ENCODE measurements around the gene TPI1.
A peak's percentile ranks its signal among the peaks of the same experiment; 100 is the strongest.
"Not testable (repeated sequence)": the region's sequence is repeated elsewhere in the genome, so short reads cannot be mapped to it uniquely, and the experiment has no call there.

The TPI1 gene

DNA sequence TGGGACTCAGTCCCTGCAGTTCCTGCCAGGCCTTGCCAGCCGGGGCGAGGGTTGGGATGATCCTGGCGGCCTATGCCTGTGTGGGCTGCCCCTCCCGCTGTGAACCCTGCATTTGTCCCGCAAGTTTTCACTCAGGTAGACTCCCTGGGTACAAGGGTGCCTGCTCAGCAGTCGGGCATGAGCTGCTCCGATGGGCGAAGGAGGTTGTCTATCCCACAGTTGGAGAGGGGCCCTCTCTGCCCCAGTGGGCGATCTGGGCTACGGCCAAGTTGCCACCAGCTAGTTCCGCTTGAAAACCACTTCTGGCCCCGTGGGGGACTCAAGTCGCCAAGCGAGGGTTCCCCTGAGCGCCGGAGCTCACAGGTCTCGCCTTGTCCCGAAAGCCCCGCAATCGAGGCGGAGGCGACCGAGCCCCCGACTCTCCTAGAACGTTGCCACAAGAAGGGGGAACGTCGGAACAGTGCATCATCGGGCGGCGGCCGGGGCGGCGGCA lies 365 bp upstream of the TPI1 start:
- DNase-seq = peak in 18 of 51 donors; percentile 32 to 78 (median 50)

DNA sequence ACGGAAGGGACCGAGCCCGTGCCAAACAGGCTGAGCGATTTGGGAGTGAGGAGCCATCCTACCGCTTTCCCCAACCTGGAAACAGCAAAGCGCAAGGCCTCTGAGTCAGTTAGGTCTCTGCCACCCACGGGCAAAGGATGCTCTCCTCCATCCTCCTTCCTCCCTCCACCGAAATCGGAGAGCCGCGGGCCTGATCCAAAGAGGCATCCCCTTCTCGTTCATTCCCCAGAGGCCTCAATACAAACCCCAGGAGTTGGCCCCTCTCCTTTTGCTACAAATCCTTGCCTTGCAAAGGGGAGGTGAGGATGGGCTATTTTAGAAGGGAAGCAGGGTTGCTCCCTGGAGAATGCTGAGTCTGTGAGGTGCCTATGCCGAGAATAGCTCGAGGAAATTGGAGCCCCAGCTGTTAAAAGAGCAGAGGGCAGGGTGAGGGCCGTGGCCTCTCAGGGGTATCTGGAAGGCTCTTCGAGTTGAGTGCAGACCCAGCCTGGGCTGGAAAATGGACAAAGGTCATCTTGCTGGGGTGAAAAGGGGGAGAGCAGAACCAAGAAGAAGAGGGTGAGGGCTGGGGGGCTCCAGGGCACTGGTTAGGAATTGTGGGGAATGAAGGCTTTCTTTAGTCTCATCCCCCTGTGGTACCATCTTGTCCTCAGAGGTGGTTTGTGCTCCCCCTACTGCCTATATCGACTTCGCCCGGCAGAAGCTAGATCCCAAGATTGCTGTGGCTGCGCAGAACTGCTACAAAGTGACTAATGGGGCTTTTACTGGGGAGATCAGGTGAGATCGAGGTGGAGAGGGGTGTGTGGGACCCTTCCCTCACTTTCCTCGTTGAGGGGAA lies 1.1 kb downstream of the TPI1 start:
- peak in 2 of 51 donors; percentile 44 to 76 for DNase-seq

DNA sequence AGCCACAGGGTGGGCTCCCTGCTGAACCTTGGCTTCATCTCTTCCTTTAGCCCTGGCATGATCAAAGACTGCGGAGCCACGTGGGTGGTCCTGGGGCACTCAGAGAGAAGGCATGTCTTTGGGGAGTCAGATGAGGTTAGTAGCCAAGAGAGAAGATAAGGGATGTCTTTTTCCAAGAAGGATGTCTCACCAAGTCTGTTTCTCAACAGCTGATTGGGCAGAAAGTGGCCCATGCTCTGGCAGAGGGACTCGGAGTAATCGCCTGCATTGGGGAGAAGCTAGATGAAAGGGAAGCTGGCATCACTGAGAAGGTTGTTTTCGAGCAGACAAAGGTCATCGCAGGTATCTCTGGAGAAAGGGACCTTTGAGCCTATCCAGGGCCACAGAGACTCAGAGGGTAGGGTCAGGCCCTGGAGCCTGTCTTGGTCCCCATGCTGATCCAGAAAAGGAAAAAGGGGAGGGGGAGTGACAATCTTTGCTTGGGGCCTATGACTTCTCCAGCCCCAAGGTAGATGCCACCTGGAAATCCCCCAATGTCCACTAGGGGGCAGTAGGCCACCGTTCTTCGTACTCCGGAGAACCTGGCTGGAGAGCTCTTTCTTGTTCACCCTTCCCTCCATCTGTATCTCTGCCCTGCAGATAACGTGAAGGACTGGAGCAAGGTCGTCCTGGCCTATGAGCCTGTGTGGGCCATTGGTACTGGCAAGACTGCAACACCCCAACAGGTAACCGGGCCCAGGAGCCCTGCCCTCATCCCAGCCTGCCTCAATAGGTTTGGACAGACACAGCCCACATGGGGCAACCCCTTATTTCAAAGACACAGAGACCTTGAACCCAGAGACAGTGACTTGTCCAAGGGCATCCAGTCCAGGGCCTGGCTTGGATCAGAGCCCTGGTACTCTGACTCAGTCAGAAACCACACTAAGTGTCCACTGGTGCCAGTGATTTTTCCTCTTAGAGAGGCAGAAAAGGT lies 2.0 kb downstream of the TPI1 start:
- peak in 47 of 51 donors; percentile 2 to 83 (median 55) for DNase-seq

DNA sequence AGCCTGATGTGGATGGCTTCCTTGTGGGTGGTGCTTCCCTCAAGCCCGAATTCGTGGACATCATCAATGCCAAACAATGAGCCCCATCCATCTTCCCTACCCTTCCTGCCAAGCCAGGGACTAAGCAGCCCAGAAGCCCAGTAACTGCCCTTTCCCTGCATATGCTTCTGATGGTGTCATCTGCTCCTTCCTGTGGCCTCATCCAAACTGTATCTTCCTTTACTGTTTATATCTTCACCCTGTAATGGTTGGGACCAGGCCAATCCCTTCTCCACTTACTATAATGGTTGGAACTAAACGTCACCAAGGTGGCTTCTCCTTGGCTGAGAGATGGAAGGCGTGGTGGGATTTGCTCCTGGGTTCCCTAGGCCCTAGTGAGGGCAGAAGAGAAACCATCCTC lies 3.0 kb downstream of the TPI1 start:
- DNase-seq = not testable (repeated sequence)

GRCh38 chr12:6871052-6871957 lies 4.0 kb downstream of the TPI1 start:
- no peak for DNase-seq

- peak in 49 of 51 donors; percentile 18 to 86 (median 68) for DNase-seq
Observed at GRCh38 chr12:6872073-6873048, 5.0 kb downstream of the TPI1 start.

DNA sequence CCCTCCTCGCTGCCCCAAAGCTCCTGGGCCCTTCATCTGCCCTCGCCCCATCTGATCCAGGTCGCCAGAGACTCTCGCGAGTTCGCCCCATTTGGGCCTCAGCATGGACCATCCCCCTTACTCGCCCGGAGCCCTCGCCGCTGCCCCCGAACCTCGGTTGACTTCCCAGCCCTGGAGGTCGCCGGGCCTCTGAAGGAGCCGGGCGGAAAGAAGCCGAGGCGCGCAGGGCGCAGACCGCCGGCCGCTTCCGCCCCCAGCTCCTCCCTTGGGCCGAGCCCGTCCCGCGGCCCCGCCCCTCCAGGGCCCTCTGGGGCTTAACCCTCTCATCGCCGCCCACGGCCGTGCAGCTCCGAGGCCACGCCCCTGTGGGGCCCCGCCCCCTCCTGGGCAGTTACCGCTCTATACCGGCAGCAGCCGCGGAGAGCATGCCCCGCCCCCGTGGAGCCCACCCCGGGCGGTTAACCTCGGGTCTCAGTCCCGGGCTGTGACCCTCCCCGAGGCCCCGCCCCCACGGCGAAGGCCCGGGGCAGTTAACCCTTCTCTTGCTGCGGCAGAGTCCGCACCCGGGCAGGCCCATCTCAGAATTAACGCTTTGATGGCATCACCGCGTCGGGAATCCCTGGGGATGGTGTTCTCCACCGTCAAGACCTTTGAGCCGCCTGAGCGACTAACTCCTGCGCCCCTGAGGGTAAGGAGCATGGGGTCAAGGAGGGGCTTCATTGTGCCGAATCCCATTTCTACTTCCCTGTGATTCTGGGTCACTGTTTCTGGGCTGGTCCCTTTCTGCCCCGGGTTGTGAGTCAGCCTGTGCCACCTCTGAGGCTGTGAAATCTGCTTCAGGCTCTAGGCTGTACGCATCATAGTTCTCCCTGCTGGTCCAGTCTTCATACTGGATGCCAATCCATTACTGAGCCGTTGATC lies 6.0 kb downstream of the TPI1 start, which contains the start of gene SPSB2:
Gene SPSB2 (minus strand): TSS at position 210 of the 921 bp plus-strand sequence. CDS start 402 bp downstream, outside the sequence.
- peak; percentile 50 to 97 (median 89) for DNase-seq

GRCh38 chr12:6874015-6874368 lies 6.7 kb downstream of the TPI1 start:
- not testable (repeated sequence) for DNase-seq

GRCh38 chr12:6879824-6880223 lies 12.5 kb downstream of the TPI1 start:
- DNase-seq = not testable (repeated sequence)

DNA sequence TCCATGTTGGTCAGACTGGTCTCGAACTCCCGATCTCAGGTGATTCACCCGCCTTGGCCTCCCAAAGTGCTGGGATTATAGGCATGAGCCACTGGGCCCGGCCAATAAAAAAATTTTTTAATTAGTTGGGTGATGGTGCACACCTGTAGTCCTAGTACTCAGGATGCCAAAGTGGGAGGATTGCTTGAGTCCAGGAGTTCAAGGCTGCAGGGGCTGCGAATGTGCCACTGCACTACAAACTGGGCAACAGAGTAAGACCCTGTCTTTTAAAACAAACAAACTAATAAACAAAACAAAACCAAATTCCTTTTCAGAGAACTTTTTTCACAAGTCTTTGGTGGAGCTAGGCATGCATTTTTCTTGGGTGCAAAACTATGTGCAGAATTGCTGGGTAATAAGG lies 15.9 kb downstream of the TPI1 start:
- no peak for DNase-seq

- DNase-seq = no peak
Observed at GRCh38 chr12:6883683-6884082, 16.4 kb downstream of the TPI1 start.

DNA sequence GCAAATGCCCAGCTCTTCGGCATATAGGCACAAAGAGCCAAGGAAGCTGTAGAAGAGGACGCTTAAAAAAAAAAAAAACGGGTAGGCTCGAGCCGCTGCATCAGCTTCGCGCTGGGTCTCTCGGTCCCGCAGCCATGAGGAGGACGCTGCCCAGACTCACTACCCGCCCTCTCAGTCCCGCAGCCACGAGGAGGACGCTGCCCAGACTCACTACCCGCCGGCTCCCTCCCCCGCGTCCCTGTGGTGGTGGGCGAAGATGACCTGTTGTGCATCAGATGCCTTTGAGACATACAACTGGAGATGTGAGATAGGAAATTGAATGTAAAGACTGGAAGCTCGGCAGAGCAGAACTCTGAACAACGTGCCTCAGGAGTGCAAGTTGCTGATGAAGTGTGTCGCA lies 17.2 kb downstream of the TPI1 start:
- no peak for DNase-seq

GRCh38 chr12:6886206-6886999 lies 19.1 kb downstream of the TPI1 start:
- DNase-seq = not testable (repeated sequence)

GRCh38 chr12:6887460-6887859 lies 20.1 kb downstream of the TPI1 start:
- no peak for DNase-seq

DNA sequence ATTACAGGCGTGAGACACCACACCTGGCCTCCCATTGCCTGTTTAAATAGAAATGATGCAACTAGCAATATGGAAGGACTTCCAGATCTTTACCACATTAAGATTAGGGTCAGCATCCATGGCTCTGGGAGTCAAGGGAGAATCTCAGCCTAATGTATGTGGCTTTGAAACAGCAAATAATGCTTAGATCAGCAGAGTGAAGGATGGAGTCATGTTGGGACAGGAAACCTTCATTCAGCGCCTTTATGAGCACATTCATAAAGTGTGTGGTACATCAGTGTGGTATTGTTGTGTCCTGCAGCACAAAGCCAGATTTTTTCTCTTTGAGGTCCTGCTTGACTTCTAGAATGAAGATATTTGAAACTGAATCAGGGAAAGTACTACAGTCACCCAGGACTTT lies 21.0 kb downstream of the TPI1 start:
- DNase-seq = no peak

DNA sequence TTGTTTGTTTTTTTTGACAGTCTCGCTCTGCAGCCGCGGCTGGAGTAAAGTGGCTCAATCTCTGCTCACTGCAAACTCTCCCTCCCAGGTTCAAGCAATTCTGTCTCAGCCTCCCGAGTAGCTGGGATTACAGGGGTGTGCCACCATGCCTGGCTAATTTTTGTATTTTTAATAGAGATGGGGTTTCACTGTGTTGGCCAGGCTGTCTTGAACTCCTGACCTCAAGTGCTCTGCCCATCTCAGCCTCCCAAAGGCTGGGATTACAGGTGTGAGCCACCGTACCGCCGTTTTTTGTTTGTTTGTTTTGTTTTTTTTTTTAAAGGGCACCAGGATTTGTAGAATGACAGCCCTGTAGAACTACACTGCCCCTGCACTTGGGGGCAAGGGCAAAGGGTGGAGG lies 21.5 kb downstream of the TPI1 start:
- DNase-seq = not testable (repeated sequence)

GRCh38 chr12:6889775-6890573 lies 22.6 kb downstream of the TPI1 start:
- DNase-seq = not testable (repeated sequence)
